Epithelial cell of esophagus (primary cell): ENCODE measurements around the gene NOS2.
"Not testable (repeated sequence)": the region's sequence is repeated elsewhere in the genome, so short reads cannot be mapped to it uniquely, and the experiment has no call there.

Source experiments
- DNase-seq: peaks from one replicate; pipeline ENCODE4 v3.0.0; 2010; ENCODE audit warnings: low read depth
- H3K4me3 ChIP-seq: 2 replicates; pipeline ENCODE4 v1.5.1; 2011; ENCODE audit warnings: mild to moderate bottlenecking, low read length, control low read depth
- TF ChIP-seq, protein P1 (sequence below): IDR thresholded peaks from 2 replicates; pipeline ENCODE4 v1.5.1; 2011; ENCODE audit warnings: low read depth, mild to moderate bottlenecking, low read length, control low read depth, inconsistent platforms; ENCODE audit not compliant: insufficient read depth; ENCODE audit errors: missing control alignments

NOS2 gene

DNA sequence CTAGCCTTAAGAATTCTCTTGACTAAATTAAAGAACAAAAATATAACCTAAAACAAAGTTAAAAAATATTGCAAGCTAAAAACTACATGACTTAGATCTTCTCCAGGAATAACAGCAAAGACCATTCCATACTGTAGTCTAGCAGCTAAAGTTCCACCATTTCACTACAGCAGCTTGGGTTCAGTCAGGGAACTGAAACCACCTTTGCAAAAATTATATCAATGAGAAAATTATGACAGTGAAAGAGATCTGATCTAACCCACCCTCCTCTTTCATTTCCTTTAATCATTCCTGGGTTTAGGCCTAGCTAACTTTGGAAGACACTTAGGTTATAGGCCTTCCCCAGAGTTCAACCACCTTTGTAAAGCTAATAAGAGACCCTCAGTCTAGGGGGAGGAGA is 36.3 kb upstream of the NOS2 start:
- DNase-seq: no peak
- no peak overlapping the region for H3K4me3 ChIP-seq
- TF ChIP-seq, protein P1, sequence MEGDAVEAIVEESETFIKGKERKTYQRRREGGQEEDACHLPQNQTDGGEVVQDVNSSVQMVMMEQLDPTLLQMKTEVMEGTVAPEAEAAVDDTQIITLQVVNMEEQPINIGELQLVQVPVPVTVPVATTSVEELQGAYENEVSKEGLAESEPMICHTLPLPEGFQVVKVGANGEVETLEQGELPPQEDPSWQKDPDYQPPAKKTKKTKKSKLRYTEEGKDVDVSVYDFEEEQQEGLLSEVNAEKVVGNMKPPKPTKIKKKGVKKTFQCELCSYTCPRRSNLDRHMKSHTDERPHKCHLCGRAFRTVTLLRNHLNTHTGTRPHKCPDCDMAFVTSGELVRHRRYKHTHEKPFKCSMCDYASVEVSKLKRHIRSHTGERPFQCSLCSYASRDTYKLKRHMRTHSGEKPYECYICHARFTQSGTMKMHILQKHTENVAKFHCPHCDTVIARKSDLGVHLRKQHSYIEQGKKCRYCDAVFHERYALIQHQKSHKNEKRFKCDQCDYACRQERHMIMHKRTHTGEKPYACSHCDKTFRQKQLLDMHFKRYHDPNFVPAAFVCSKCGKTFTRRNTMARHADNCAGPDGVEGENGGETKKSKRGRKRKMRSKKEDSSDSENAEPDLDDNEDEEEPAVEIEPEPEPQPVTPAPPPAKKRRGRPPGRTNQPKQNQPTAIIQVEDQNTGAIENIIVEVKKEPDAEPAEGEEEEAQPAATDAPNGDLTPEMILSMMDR: no peak

DNA sequence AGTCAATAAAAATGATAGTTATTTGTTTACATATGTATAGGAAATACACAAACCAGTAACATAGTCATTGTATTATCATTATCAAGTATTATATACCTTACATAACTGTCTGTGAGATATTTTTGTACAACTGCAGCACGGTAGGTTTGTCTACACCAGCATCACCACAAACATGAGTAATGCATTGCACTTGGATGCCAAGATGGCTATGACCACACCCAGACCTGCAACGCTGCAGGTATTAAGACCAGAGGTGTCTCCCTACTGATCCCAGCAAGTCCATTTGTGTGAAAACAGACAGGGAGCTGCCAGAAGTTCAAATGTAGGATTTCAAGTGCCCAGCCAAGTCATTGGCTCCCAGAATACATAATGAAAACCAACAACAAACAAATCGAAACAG is 34.2 kb upstream of the NOS2 start:
- peak; percentile 70 for DNase-seq
- H3K4me3 ChIP-seq: no peak overlapping the region
- TF ChIP-seq, protein P1: no peak

DNA sequence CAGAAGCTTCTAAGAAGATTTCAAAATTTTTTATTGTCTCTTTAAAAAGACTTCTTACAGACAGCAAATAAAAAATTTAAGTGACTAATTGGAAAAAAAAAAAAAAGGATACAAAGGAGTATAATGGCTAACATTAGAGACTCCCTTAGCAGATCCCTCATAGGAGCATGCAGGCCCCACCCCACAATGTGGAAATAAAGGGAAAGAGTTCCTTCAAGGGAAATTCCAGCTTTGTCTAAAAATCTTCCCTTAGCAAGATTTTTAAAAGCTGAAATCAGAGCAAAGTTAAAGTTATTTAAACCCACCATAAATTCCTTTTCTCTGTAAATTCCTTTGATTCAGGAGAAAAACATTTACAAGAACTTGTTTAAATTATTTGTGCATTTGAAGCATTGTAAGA is 32.5 kb upstream of the NOS2 start:
- TF ChIP-seq, protein P1: no peak
- no peak overlapping the region for H3K4me3 ChIP-seq
- no peak for DNase-seq

DNA sequence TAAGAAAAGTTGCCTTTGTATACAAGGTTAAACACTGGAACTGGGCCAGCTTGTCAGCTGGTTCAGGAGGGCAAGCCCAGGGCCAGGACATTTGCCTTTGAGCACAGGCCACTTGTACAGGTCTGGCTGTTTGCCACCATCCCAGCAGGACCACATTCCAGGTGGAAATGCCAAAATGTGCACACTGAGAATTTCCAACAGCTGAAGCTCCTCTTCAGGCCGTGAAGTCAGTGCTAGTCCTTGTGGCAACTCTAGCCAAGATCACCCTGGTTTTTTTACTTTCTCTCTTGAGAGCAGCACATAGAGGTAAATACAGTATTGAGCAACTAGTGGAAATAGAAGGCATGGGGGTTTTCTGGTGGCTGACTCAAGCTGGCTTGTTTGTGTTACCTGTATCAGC is 29.6 kb upstream of the NOS2 start:
- H3K4me3 ChIP-seq: not testable (repeated sequence)
- peak; percentile 23 for DNase-seq

DNA sequence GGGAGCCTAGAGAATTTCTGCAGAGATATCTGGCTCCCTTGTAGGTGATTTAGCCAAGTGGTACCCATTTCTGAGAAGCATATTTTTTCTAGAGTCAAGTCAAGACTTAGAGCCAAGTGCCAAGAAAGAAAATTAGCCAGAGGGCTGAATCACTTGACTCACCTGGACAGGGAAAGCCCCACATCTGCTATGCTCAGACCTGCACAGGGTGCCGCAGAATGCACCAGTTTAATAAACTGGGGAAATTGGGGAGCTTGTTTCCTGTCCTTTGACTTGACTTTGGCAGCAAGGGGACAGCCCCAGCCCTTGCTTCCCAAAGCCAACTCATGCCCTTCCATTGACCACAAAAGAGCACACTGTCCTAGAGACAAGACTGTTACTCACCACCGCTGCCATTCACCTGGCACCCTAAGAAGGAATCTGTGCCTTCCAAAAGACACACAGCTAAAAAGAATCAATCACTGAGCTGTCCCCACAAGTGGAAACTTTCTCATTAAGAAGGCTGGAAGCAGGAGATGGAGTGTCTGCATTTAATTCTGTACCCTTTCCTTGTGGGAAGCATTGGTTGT is 28.9 kb upstream of the NOS2 start:
- not testable (repeated sequence) for H3K4me3 ChIP-seq, DNase-seq

DNA sequence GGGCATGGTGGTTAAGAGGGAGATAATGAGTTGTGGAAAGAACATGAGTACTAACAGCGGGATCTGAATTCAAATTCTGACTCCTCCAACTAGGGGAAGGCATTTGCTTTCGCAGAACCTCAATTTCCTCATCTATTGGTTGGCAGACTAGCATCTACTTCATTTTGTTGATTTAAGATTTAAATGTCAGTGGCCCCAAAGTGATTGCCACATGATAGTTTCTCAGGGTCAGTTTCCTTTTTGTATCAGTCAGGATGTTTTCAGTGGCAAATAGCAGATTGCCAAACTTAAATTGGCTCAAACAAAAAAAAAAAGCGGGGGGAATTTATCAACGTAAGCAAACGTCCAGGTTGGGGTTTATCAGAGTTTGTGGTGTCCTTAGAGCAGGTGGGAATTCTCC is 25.1 kb upstream of the NOS2 start:
- no peak overlapping the region for H3K4me3 ChIP-seq
- TF ChIP-seq, protein P1: no peak
- DNase-seq: no peak

DNA sequence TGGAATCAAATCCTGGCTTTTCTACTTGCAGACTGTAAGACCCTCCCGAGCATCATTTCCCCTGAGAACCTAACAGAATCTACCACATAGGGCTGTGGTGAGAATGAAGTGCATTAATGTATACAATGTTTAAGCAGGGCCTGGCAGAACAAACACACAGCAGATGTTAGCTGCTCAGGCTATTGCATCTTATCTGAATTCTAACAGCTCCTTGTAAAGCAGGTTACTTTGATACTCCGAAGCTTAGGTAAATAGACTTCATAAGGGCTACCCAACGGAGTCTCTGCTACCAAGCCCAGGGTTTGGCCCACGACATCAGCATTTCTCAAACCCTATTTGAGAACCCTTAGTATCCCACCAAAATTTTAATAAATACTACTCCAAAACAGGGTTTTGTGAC is 24.4 kb upstream of the NOS2 start:
- TF ChIP-seq, protein P1: no peak
- no peak overlapping the region for H3K4me3 ChIP-seq
- no peak for DNase-seq

DNA sequence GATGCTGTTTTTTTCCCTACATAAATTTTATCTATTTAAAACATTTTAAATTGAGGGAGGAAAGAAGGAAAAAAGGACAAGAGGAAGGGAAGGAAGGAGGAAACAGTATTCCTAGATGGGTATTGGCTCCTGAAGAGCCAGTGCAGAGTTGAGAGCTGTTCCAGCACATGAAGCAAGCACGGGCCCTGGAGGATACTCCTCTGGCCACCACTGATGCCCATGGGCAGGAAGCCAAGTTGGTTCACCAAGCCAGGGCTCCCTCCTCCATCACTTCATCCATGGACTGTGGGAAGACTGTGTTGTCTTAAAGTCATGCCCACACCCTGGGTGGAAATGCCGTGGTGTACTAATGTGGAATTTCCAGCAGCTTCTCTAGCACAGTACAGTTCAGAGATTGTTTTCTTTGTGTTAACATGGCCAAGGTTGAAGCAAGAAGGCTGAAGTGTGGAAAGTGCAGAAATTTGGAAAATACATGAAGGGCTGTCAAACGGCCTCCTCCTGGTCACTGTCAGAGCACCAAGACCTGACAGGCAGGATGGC is 23.9 kb upstream of the NOS2 start:
- TF ChIP-seq, protein P1: no peak
- no peak overlapping the region for H3K4me3 ChIP-seq
- DNase-seq: no peak

DNA sequence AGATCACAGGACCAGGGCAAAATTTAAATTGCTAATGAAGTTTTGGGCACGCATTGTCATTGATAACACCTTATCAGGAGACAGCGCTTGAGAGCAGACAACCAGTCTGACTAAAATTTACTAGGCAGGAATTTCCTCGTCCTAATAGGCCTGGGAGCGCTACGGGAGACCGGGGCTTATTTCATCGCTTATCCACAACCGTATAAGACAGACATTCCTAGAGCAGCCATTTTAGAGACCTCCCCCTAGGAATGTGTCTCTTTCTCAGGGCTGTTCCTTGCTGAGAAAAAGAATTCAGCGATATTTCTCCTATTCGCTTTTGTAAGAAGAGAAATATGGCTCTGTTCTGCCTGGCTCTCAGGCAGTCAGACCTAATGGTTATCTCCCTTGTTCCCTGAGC is 21.8 kb upstream of the NOS2 start:
- DNase-seq, H3K4me3 ChIP-seq: not testable (repeated sequence)
